Epithelial cell of proximal tubule (primary cell): ENCODE measurements around the gene PTPRJ. TPM values are rescaled to one million over a fixed set of nuclear protein-coding genes. Genes with fewer than 3 reads are reported as not detected.

Source experiments
- DNase-seq: peaks from one replicate; pipeline ENCODE4 v3.0.0-alpha.2; 2011; ENCODE audit warnings: low read depth
- H3K4me3 ChIP-seq: 2 replicates; pipeline ENCODE4 v1.5.1; 2011; ENCODE audit warnings: low read depth, mild to moderate bottlenecking, low read length
- CTCF ChIP-seq: conservative IDR thresholded peaks from 2 replicates; pipeline ENCODE4 v1.5.1; 2012; ENCODE audit warnings: low read depth, mild to moderate bottlenecking, low read length
- total RNA-seq: library from RNA; depleted of rRNA; stranded (reverse); fragments of >200 nt; gene quantifications from 2 replicates; pipeline ENCODE4 v1.2.3, GENCODE V29; 2015

PTPRJ gene
- total RNA-seq, 1 donor from 2014 or later, result 43.9 TPM

GRCh38 chr11:47981667-47982404, 1.5 kb downstream of the PTPRJ start:
- DNase-seq, result no peak
- peak overlapping the region; percentile 88 for H3K4me3 ChIP-seq
- TF ChIP-seq CTCF, result no peak

DNA sequence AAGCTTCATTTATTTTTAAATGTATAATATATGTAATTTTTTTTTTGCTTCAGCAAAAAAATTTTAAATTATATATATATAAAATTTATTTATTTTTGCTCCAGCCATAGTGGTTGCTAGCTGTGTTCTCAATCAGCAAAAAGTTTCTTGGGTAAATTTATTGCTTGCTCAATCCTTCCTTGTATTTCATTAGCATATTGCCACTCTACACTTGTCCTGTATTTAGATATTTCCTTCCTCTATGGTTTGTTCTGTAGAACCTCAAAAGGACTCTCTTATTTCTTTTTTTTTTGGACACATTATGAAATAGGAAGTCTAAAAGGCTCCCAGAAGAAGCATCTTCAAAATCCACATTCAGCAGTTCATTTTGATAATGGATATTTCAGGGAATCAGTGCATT, 2.3 kb downstream of the PTPRJ start:
- H3K4me3 ChIP-seq, result peak overlapping the region; percentile 88
- no peak for DNase-seq
- no peak for TF ChIP-seq CTCF

DNA sequence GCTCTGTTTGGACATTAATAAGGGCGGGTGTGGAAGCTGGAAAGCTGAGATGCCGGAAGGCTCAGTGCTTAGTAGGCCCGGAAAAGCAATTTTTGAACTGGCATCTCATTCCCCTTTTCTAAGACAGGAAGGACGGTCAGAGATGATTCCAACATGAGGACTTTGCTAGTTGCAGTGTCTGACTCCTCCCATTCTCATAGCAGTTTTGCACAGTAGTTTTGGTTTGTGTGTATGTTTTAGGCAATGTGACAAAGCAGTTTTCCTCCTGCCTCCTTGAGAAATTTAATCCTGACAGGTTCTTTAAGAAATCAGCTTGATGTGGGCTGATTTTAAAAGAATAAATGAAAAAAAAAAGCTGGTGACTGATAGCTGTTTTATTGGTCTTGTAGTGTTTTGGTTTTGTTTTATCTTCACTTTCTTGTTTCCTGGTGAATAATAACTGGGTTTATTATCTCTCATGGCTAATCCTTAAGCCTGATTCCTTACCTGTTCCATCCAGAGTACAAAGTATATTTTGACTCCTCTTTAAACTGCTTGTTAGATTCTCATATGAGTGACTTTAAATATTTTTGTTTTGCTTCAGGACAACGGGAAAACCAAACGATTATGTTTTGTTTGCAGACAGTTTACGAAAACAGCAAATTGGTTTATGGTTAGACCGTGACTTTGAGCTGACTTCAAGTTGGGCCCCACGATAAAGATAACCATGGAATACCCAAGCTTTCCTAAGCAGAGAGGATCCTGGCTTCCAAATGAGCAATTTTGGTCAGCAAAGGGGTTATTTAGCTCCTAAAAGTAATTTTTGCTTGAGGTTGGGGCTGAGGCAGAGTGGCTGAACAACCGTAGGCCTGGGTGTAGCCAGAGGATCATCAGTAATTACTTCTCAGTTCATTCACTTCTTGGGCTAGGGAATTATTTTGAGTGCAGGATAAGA, 3.4 kb downstream of the PTPRJ start:
- no peak for TF ChIP-seq CTCF
- no peak for DNase-seq
- peak overlapping the region; percentile 88 for H3K4me3 ChIP-seq

GRCh38 chr11:47986219-47986618, 5.9 kb downstream of the PTPRJ start:
- no peak for DNase-seq
- TF ChIP-seq CTCF, result no peak
- no peak overlapping the region for H3K4me3 ChIP-seq

DNA sequence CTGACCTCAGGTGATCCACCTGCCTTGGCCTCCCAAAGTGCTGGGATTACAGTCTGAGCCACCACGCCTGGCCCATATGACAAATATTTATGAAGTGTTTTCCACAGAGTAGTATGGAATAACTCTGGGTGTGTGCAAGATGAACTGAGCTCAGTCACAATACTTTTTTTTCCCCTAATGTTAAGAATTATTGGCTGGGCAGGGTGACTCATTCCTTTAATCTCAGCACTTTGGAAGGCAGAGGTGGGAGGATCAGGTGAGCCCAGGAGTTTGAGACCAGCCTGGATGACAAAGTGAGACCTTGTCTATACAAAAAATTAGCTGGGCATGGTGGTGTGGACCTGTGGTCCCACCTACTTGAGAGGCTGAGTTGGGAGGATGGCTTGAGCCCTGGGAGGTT, 6.4 kb downstream of the PTPRJ start:
- no peak for DNase-seq
- no peak for TF ChIP-seq CTCF
- H3K4me3 ChIP-seq, result no peak overlapping the region

GRCh38 chr11:47987310-47987709, 7.0 kb downstream of the PTPRJ start:
- DNase-seq, result no peak
- TF ChIP-seq CTCF, result no peak
- H3K4me3 ChIP-seq, result no peak overlapping the region

- no peak for TF ChIP-seq CTCF
- no peak overlapping the region for H3K4me3 ChIP-seq
- DNase-seq, result no peak
Observed at GRCh38 chr11:47987781-47988180, 7.4 kb downstream of the PTPRJ start.
